Muscle of leg (tissue), 11 donors: Measurements from ENCODE around the gene SLC29A1. TPM values are rescaled to one million over a fixed set of nuclear protein-coding genes. Genes with fewer than 3 reads are reported as not detected.
"Not testable (repeated sequence)": the region's sequence is repeated elsewhere in the genome, so short reads cannot be mapped to it uniquely, and the experiment has no call there.

Experiments used
- DNase-seq: peaks from one replicate; pipeline ENCODE4 v3.0.0; 2013
- H3K27ac ChIP-seq: one replicate; pipeline ENCODE4 v1.5.1; 2013; ENCODE audit warnings: mild to moderate bottlenecking, low read length, control low read depth
- H3K27me3 ChIP-seq: one replicate; pipeline ENCODE4 v1.6.1; 2013; ENCODE audit warnings: low read length; ENCODE audit not compliant: control insufficient read depth, insufficient read depth
- H3K36me3 ChIP-seq: one replicate; pipeline ENCODE4 v1.6.1; 2013; ENCODE audit warnings: low read length; ENCODE audit not compliant: control insufficient read depth, insufficient read depth
- H3K4me1 ChIP-seq: one replicate; pipeline ENCODE4 v1.6.1; 2013; ENCODE audit warnings: low read length; ENCODE audit not compliant: control insufficient read depth, insufficient read depth
- H3K4me3 ChIP-seq: one replicate; pipeline ENCODE4 v1.5.1; 2013; ENCODE audit warnings: low read length, control low read depth
- H3K9me3 ChIP-seq: replicated peaks from 2 replicates; pipeline ENCODE4 v1.6.1; 2013; ENCODE audit warnings: low read depth, low read length; ENCODE audit not compliant: control insufficient read depth
- WGBS: methylation state at CpG from one replicate; pipeline ENCODE4 v1.1.5; 2013; ENCODE audit warnings: missing lambda C conversion rate; ENCODE audit not compliant: insufficient coverage; 5-methylcytosine and 5-hydroxymethylcytosine counted together
- polyA plus RNA-seq, 8 donors: library from polyadenylated mRNA; unstranded; fragments of 120-200 nt; gene quantifications; one replicate each; pipeline versions ENCODE4 v1.2.1 to v1.2.3, GENCODE V29; 2013; ENCODE audit warnings: inconsistent platforms in 1 of 8, low replicate concordance in 1 of 8; ENCODE audit not compliant: insufficient read length in 8 of 8, insufficient read depth in 1 of 8
- total RNA-seq: library from RNA; stranded (reverse); fragments of 120-200 nt; gene quantifications from one replicate; pipeline ENCODE4 v1.2.4, GENCODE V29; 2013

Gene SLC29A1
- total and polyA plus RNA-seq, 9 donors = 27.8 to 94.2 (median 67.5) TPM

- H3K9me3 ChIP-seq = no peaks in the 10 kb centered on the region
- DNase-seq = no peak
- H3K27me3 ChIP-seq = no peaks in the 10 kb centered on the region
- peak overlapping the region; percentile 36 for H3K27ac ChIP-seq
- 23% methylated on average over 10 of the region's 10 CpGs for WGBS
- H3K4me1 ChIP-seq = peaks cover 2% of the 10 kb centered on the region
- H3K4me3 ChIP-seq = no peak overlapping the region
- H3K36me3 ChIP-seq = no peaks in the 10 kb centered on the region
Measured at GRCh38 chr6:44192428-44193041, 30.9 kb upstream of the SLC29A1 start.

- no peaks in the 10 kb centered on the region for H3K36me3 ChIP-seq
- H3K27ac ChIP-seq = no peak overlapping the region
- peaks cover 2% of the 10 kb centered on the region for H3K4me1 ChIP-seq
- no peak overlapping the region for H3K4me3 ChIP-seq
- whole genome bisulfite sequencing = 92% methylated on average over 5 of the region's 8 CpGs
- no peaks in the 10 kb centered on the region for H3K27me3 ChIP-seq
- H3K9me3 ChIP-seq = no peaks in the 10 kb centered on the region
- DNase-seq = no peak
Measured at GRCh38 chr6:44193307-44193910, 30.0 kb upstream of the SLC29A1 start.

DNA sequence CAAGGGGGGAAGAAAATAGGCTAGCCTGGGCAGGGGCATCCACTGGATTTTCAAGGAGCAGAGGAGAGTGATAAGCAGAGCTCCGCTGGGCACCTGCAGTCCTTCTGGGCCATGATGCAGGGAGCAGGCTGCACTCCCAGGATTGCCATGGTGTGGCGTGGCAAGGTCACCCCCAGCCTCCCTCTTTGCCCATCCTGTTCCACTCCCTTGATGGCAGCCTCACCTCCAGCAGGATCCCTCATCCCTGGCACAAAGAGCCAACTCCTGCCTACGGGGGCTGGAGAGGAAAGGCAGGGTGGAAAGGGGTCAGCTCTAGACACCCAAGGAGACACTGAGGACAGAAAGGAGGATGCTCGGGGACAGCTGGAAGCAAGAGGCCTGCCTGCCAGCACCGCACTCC, 29.1 kb upstream of the SLC29A1 start:
- no peaks in the 10 kb centered on the region for H3K9me3 ChIP-seq
- no peak overlapping the region for H3K4me3 ChIP-seq
- H3K4me1 ChIP-seq = peaks cover 2% of the 10 kb centered on the region
- WGBS = 67% methylated on average over 3 of the region's 5 CpGs
- no peak for DNase-seq
- H3K27ac ChIP-seq = no peak overlapping the region
- no peaks in the 10 kb centered on the region for H3K27me3 ChIP-seq
- no peaks in the 10 kb centered on the region for H3K36me3 ChIP-seq

DNA sequence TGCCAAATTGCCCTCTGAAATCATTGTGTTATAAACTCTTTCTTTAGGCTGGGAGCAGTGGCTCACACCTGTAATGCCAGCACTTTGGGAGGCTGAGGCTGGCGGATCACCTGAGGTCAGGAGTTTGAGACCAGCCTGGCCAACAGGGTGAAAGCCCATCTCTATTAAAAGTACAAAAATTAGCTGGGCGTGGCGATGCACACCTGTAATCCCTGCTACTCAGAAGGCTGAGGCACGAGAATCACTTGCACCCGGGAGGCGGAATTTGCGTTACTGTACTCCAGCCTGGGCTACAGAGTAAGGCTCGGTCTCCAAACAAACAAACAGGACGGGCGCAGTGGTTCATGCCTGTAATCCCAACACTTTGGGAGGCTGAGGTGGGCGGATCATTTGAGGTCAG, 27.0 kb upstream of the SLC29A1 start:
- WGBS = 86% methylated on average over 8 of the region's 11 CpGs
- H3K27ac ChIP-seq, DNase-seq, H3K4me3 ChIP-seq, H3K9me3 ChIP-seq, H3K36me3 ChIP-seq, H3K27me3 ChIP-seq: not testable (repeated sequence)
- H3K4me1 ChIP-seq = peaks cover 11% of the 10 kb centered on the region

GRCh38 chr6:44198684-44199083, 24.7 kb upstream of the SLC29A1 start:
- peaks cover 30% of the 10 kb centered on the region for H3K4me1 ChIP-seq
- H3K9me3 ChIP-seq = no peaks in the 10 kb centered on the region
- no peak overlapping the region for H3K27ac ChIP-seq
- DNase-seq = no peak
- no peak overlapping the region for H3K4me3 ChIP-seq
- H3K36me3 ChIP-seq = no peaks in the 10 kb centered on the region
- H3K27me3 ChIP-seq = no peaks in the 10 kb centered on the region
- no CpG with 5 or more reads among the region's 3 CpGs for WGBS

GRCh38 chr6:44199883-44200282, 23.5 kb upstream of the SLC29A1 start:
- no peak overlapping the region for H3K27ac ChIP-seq
- H3K4me3 ChIP-seq = no peak overlapping the region
- peaks cover 30% of the 10 kb centered on the region for H3K4me1 ChIP-seq
- no peaks in the 10 kb centered on the region for H3K27me3 ChIP-seq
- H3K9me3 ChIP-seq = no peaks in the 10 kb centered on the region
- WGBS = no CpG with 5 or more reads among the region's 4 CpGs
- DNase-seq = no peak
- no peaks in the 10 kb centered on the region for H3K36me3 ChIP-seq

DNA sequence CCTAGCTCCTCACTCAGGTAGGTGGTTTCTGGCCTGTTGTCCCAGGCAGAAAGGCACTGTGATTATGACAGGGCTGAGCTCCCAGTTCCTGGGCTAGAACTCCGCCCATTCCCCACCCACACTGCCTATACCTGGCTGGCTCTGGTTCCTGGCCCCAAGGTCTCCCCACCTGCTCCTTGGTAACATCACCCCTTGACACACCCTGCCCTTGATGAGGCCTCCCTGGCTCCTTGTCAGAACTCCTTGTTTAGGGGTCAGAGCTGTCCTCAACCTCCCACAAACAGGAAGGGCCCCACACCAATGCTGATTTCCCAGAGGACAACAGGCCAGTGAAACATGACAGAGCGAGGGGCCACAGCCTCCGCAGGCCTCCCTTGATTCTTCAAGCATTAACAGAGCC, 22.2 kb upstream of the SLC29A1 start:
- no peak for DNase-seq
- no peaks in the 10 kb centered on the region for H3K36me3 ChIP-seq
- no peaks in the 10 kb centered on the region for H3K27me3 ChIP-seq
- no peaks in the 10 kb centered on the region for H3K9me3 ChIP-seq
- peaks cover 30% of the 10 kb centered on the region for H3K4me1 ChIP-seq
- H3K4me3 ChIP-seq = no peak overlapping the region
- WGBS = 73% methylated on average over 3 of the region's 3 CpGs
- peak overlapping the region; percentile 63 for H3K27ac ChIP-seq

GRCh38 chr6:44201638-44202303, 21.6 kb upstream of the SLC29A1 start:
- no peaks in the 10 kb centered on the region for H3K27me3 ChIP-seq
- DNase-seq = peak; percentile 54
- peaks cover 30% of the 10 kb centered on the region for H3K4me1 ChIP-seq
- peak overlapping the region; percentile 63 for H3K27ac ChIP-seq
- H3K9me3 ChIP-seq = no peaks in the 10 kb centered on the region
- no peaks in the 10 kb centered on the region for H3K36me3 ChIP-seq
- 65% methylated on average over 6 of the region's 11 CpGs for WGBS
- no peak overlapping the region for H3K4me3 ChIP-seq

- 77% methylated on average over 4 of the region's 4 CpGs for WGBS
Measured at GRCh38 chr6:44202332-44202971, 20.9 kb upstream of the SLC29A1 start.

More at GRCh38 chr6:44202332-44202971, 20.9 kb upstream of the SLC29A1 start:
- peak overlapping the region; percentile 63 for H3K27ac ChIP-seq
- H3K36me3 ChIP-seq = no peaks in the 10 kb centered on the region
- no peak overlapping the region for H3K4me3 ChIP-seq
- H3K4me1 ChIP-seq = peaks cover 30% of the 10 kb centered on the region
- no peaks in the 10 kb centered on the region for H3K9me3 ChIP-seq
- DNase-seq = no peak
- no peaks in the 10 kb centered on the region for H3K27me3 ChIP-seq
